Measurements from ENCODE around the gene KCNQ1. TPM values are rescaled to one million over a fixed set of nuclear protein-coding genes. Genes with fewer than 3 reads are reported as not detected.
A peak's percentile ranks its signal among the peaks of the same experiment; 100 is the strongest.

Gene KCNQ1
- total and polyA plus RNA-seq, 2 of the 13 experiments (the other 11 are each of a cell fraction or from before 2014, with no cell fraction given): 0.02 to 0.08 TPM

DNA sequence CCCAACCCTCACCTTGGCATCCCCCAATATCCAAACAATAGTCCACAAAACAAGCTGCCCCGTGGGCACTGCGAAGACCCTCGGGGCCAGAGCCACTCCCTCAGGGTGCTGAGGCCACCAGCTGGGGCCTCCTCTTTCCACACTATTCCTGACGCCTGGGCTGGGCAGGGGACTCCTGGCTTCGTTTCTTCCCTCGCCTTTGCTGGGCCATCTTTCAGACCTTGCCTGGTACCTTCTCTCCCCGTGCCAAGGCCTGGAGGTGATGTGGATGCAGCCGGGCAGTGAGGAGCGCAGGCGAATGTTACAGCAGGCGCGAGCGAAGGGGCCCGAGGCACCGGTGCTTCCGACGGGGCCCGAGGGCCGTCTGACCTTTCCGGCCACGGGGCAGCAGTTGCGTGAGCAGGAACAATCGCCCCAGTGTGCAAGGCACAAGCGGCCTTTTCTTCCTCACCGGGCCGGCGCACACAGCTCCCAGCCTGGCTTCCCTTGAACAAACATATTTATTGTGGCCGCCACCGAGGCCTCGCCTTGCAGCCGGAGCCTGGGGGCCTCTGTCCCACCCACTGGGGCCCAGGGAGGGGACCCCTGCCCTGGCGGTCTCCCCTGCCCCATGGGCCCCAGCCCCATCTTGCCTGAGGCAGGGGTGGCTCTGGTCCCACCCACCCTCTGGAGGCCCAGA lies 287.6 kb downstream of the KCNQ1 start (continued):
- TF ChIP-seq ZFP91 (CRISPR knock-in tag; IDR thresholded peaks at IDR 0.05; ENCODE audit: borderline replicate concordance) (peak; percentile 64), ZNF136 (CRISPR knock-in tag; IDR thresholded peaks at IDR 0.05; ENCODE audit: low read depth) (peak; percentile 45; the same call in 1 of the 2 replicates), ZNF18 (CRISPR knock-in tag; IDR thresholded peaks at IDR 0.05; ENCODE audit: insufficient replicate concordance) (no peak), HNRNPL (IDR thresholded peaks at IDR 0.05; ENCODE audit: low read depth, low read length) (peak; percentile 99), HNRNPUL1 (IDR thresholded peaks at IDR 0.05; ENCODE audit: low read depth, low read length) (no peak), ZNF616 (CRISPR knock-in tag; IDR thresholded peaks at IDR 0.05; ENCODE audit: low read depth) (peak; percentile 65; the same call in 1 of the 2 replicates), FOXJ3 (CRISPR knock-in tag; IDR thresholded peaks at IDR 0.05; ENCODE audit: borderline replicate concordance) (peak; percentile 86), TSC22D2 (CRISPR knock-in tag; IDR thresholded peaks at IDR 0.05; ENCODE audit: borderline replicate concordance) (peak; percentile 86), REL (CRISPR knock-in tag; conservative IDR thresholded peaks at IDR 0.05) (peak; percentile 59; the same call in 1 of the 2 replicates), TBX3 (IDR thresholded peaks at IDR 0.05; ENCODE audit: borderline replicate concordance) (peak; percentile 68; the same call in 1 of the 2 replicates), ZSCAN25 (CRISPR knock-in tag; IDR thresholded peaks at IDR 0.05) (peak; percentile 96), SCMH1 (CRISPR knock-in tag; IDR thresholded peaks at IDR 0.05; ENCODE audit: borderline replicate concordance) (no peak), ZFP62 (CRISPR knock-in tag; IDR thresholded peaks at IDR 0.05) (no peak), NR2C2 (CRISPR knock-in tag; IDR thresholded peaks at IDR 0.05; ENCODE audit: borderline replicate concordance) (peak; percentile 65; the same call in 1 of the 2 replicates), CHD2 (IDR thresholded peaks at IDR 0.05; ENCODE audit: low read depth, low read length) (0 out of 2 replicates have a peak, but pooled peaks have one; percentile 16)
- TF ChIP-seq, protein P1, sequence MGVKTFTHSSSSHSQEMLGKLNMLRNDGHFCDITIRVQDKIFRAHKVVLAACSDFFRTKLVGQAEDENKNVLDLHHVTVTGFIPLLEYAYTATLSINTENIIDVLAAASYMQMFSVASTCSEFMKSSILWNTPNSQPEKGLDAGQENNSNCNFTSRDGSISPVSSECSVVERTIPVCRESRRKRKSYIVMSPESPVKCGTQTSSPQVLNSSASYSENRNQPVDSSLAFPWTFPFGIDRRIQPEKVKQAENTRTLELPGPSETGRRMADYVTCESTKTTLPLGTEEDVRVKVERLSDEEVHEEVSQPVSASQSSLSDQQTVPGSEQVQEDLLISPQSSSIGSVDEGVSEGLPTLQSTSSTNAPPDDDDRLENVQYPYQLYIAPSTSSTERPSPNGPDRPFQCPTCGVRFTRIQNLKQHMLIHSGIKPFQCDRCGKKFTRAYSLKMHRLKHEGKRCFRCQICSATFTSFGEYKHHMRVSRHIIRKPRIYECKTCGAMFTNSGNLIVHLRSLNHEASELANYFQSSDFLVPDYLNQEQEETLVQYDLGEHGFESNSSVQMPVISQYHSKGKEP (CRISPR knock-in tag; IDR thresholded peaks at IDR 0.05): 0 out of 2 replicates have a peak, but pooled peaks have one; percentile 24
- TF ChIP-seq, protein P2, sequence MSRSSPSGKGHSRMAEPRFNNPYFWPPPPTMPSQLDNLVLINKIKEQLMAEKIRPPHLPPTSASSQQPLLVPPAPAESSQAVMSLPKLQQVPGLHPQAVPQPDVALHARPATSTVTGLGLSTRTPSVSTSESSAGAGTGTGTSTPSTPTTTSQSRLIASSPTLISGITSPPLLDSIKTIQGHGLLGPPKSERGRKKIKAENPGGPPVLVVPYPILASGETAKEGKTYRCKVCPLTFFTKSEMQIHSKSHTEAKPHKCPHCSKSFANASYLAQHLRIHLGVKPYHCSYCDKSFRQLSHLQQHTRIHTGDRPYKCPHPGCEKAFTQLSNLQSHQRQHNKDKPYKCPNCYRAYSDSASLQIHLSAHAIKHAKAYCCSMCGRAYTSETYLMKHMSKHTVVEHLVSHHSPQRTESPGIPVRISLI (CRISPR knock-in tag; IDR thresholded peaks at IDR 0.05; ENCODE audit: borderline replicate concordance): no peak
- TF ChIP-seq, protein P3, sequence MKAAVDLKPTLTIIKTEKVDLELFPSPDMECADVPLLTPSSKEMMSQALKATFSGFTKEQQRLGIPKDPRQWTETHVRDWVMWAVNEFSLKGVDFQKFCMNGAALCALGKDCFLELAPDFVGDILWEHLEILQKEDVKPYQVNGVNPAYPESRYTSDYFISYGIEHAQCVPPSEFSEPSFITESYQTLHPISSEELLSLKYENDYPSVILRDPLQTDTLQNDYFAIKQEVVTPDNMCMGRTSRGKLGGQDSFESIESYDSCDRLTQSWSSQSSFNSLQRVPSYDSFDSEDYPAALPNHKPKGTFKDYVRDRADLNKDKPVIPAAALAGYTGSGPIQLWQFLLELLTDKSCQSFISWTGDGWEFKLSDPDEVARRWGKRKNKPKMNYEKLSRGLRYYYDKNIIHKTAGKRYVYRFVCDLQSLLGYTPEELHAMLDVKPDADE (CRISPR knock-in tag; IDR thresholded peaks at IDR 0.05): no peak

All from HepG2 (cell line).